HL-60 (cell line): ENCODE data around the gene CFAP157.

Experiments
- DNase-seq, 2 experiments: peaks; one replicate each; pipeline ENCODE4 v3.0.0-alpha.2; 2010 to 2020; ENCODE audit warnings: low read depth in 1 of 2, low spot score in 1 of 2
- H3K27ac ChIP-seq: fragments of 250-450 bp; sonication (Bioruptor Pico); replicated peaks from 2 replicates; pipeline ENCODE4 v1.5.1; 2020; ENCODE audit warnings: mild to moderate bottlenecking, moderate library complexity
- H3K27me3 ChIP-seq: fragments of 250-450 bp; sonication (Bioruptor Pico); 2 replicates; pipeline ENCODE4 v1.5.1; 2021; ENCODE audit warnings: mild to moderate bottlenecking, moderate library complexity; ENCODE audit not compliant: insufficient read depth, poor library complexity, severe bottlenecking
- H3K4me3 ChIP-seq: replicated peaks from 2 replicates; pipeline ENCODE4 v1.5.1; 2011; ENCODE audit warnings: mild to moderate bottlenecking, control low read depth, low read length; ENCODE audit not compliant: insufficient read depth
- GABPA ChIP-seq: IDR thresholded peaks from 2 replicates; pipeline ENCODE4 v1.6.1; 2012; ENCODE audit warnings: low read depth
- POLR2AphosphoS5 ChIP-seq: IDR thresholded peaks from 2 replicates; pipeline ENCODE4 v1.6.1; 2012; ENCODE audit warnings: low read depth
- SPI1 ChIP-seq: IDR thresholded peaks from 2 replicates; pipeline ENCODE4 v1.6.1; 2012; ENCODE audit warnings: low read depth, mild to moderate bottlenecking, borderline replicate concordance
- long read RNA-seq: library from polyadenylated mRNA; unstranded; transcript quantifications from one replicate; pipeline ENCODE4 v2.0.0, GENCODE V29; 2020
- TF ChIP-seq, protein P1 (sequence below): IDR thresholded peaks from one replicate; pipeline ENCODE4 v1.5.1; 2011; ENCODE audit warnings: low read length, control low read depth, inconsistent platforms; ENCODE audit not compliant: insufficient read depth
- TF ChIP-seq, protein P2 (sequence below): IDR thresholded peaks from 2 replicates; pipeline ENCODE4 v1.6.1; 2012; ENCODE audit warnings: low read depth; ENCODE audit not compliant: insufficient replicate concordance

The CFAP157 gene
- long read RNA-seq, result 0 reads

DNA sequence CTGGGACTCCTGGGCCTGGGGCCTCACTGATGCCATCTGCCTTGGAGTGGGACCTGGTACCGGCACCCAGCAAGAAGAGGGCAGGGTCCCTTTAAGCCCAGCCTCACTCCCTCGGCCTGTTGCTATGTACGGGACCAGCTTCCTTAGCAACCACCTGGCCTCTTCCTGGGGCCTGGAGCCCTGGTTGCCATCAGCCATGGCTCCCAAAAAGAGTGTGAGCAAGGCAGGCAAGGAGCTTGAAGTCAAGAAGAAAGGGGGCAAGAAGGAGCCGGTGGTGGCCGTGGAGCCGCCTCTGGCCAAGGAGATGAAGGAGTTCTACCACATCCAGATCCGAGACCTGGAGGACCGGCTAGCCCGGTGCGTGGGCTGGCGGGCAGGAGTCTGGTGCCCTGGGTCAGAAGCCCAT lies at the start of gene CFAP157:
Gene CFAP157 (plus strand): TSS at position 153 of the 406 bp plus-strand sequence. CDS start 44 bp downstream, at position 197.
- H3K27me3 ChIP-seq, result no peaks in the 10 kb centered on the region
- TF ChIP-seq, protein P1, sequence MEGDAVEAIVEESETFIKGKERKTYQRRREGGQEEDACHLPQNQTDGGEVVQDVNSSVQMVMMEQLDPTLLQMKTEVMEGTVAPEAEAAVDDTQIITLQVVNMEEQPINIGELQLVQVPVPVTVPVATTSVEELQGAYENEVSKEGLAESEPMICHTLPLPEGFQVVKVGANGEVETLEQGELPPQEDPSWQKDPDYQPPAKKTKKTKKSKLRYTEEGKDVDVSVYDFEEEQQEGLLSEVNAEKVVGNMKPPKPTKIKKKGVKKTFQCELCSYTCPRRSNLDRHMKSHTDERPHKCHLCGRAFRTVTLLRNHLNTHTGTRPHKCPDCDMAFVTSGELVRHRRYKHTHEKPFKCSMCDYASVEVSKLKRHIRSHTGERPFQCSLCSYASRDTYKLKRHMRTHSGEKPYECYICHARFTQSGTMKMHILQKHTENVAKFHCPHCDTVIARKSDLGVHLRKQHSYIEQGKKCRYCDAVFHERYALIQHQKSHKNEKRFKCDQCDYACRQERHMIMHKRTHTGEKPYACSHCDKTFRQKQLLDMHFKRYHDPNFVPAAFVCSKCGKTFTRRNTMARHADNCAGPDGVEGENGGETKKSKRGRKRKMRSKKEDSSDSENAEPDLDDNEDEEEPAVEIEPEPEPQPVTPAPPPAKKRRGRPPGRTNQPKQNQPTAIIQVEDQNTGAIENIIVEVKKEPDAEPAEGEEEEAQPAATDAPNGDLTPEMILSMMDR, result no peak
- TF ChIP-seq, protein P2, sequence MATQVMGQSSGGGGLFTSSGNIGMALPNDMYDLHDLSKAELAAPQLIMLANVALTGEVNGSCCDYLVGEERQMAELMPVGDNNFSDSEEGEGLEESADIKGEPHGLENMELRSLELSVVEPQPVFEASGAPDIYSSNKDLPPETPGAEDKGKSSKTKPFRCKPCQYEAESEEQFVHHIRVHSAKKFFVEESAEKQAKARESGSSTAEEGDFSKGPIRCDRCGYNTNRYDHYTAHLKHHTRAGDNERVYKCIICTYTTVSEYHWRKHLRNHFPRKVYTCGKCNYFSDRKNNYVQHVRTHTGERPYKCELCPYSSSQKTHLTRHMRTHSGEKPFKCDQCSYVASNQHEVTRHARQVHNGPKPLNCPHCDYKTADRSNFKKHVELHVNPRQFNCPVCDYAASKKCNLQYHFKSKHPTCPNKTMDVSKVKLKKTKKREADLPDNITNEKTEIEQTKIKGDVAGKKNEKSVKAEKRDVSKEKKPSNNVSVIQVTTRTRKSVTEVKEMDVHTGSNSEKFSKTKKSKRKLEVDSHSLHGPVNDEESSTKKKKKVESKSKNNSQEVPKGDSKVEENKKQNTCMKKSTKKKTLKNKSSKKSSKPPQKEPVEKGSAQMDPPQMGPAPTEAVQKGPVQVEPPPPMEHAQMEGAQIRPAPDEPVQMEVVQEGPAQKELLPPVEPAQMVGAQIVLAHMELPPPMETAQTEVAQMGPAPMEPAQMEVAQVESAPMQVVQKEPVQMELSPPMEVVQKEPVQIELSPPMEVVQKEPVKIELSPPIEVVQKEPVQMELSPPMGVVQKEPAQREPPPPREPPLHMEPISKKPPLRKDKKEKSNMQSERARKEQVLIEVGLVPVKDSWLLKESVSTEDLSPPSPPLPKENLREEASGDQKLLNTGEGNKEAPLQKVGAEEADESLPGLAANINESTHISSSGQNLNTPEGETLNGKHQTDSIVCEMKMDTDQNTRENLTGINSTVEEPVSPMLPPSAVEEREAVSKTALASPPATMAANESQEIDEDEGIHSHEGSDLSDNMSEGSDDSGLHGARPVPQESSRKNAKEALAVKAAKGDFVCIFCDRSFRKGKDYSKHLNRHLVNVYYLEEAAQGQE, result no peak
- no peak for TF ChIP-seq SPI1
- TF ChIP-seq POLR2AphosphoS5, result no peak
- no peak for TF ChIP-seq GABPA
- peak in 1 of 2 experiments; percentile 36 for DNase-seq
- no peak within 1 kb of the TSS for H3K4me3 ChIP-seq
- H3K27ac ChIP-seq, result no peak within 1 kb of the TSS

DNA sequence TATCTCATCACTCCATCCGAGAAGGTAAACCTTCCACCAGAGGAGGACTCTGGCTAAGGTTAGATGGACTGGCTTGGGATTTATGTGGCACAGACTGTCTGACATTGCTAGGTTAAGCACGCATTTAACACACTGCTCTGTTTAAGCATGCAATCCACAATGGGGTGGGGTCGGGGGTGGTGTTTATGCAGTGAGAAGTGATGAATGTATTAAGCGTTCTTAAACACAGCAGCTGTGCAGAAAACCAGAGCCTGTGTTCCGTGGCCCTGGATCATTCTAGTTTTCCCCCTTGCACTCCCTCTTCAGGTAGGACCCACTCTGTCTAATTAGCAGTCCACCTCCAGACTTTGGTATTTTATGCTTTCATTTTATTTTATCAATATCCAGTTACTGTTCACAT lies 48.4 kb upstream of the CFAP157 start:
- no peak for DNase-seq
- no peak overlapping the region for H3K4me3 ChIP-seq
- TF ChIP-seq, protein P1, result no peak
- TF ChIP-seq, protein P2, result no peak
- TF ChIP-seq POLR2AphosphoS5, result no peak
- TF ChIP-seq SPI1, result no peak
- TF ChIP-seq GABPA, result no peak
- H3K27me3 ChIP-seq, result no peaks in the 10 kb centered on the region
- no peak overlapping the region for H3K27ac ChIP-seq

DNA sequence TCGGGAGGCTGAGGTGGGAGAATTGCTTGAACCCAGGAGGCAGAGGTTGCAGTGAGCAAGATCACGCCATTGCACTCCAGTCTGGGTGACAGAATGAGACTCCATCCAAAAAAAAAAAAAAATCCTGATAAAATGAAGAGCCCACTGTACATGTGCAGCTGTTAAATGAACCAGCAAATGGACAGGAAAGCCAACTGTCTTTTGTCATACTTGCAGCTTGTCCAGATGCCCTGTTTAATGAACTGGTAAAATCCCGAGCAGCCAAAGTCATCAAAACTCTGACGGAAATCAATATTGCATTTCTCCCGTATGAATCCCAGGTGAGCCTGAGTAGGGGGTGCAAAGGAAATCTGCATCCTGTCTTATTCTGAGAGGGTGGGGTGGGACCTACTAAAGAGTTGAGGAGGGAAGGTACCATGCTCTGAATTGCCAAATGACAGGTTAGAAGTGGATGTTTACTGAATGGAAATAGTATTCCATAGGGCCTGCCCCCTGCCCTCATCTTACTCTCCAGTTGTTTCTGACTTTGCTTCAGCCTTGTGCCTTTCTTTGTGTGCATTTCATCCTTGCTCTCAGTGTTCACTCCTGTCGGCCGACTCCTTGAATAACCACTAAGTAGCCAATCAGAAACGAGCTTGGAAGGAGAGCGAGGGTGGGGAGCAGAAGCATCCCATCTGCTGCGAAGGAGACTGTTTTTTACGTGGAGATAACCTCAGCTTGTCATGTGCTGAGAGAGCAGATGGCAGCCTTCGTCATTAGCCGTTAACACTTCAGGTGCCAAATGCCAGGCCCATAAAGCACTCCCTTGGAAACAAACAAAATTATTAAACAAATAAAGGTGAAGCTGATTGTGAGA lies 45.7 kb upstream of the CFAP157 start:
- DNase-seq, result no peak
- no peak for TF ChIP-seq SPI1
- TF ChIP-seq, protein P1, result no peak
- TF ChIP-seq, protein P2, result no peak
- TF ChIP-seq POLR2AphosphoS5, result no peak
- Histone ChIP-seq H3K27ac (no peak overlapping the region), H3K4me3 (no peak overlapping the region), H3K27me3 (no peaks in the 10 kb centered on the region)
